C1 segment of cervical spinal cord (tissue), 14 donors: ENCODE results near the gene C6orf47.
"Not testable (repeated sequence)": the region's sequence is repeated elsewhere in the genome, so short reads cannot be mapped to it uniquely, and the experiment has no call there.

Experiments used
- DNase-seq, 14 donors: peaks; one replicate each; lab custom pipeline; 2025; lab: John Stamatoyannopoulos, UW

Gene C6orf47

GRCh38 chr6:31660381-31661261, at the start of gene C6orf47:
Gene C6orf47, minus strand, starts transcription at chr6:31660778. Its CDS starts 831 bp downstream, at chr6:31659947.
- peak in 13 of 14 donors; percentile 27 to 83 (median 57) for DNase-seq

- DNase-seq: not testable (repeated sequence)
Observed at GRCh38 chr6:31709157-31709556, 48.6 kb upstream of the C6orf47 start.

- DNase-seq: no peak
Observed at GRCh38 chr6:31708224-31708623, 47.6 kb upstream of the C6orf47 start.

GRCh38 chr6:31707701-31708100, 47.1 kb upstream of the C6orf47 start:
- DNase-seq: no peak

GRCh38 chr6:31706599-31706998, 46.0 kb upstream of the C6orf47 start, which contains the start of gene LY6G6F:
Gene LY6G6F, plus strand, starts transcription at chr6:31706866. Its CDS starts 41 bp downstream, at chr6:31706907.
- DNase-seq: no peak

GRCh38 chr6:31705931-31706330, 45.4 kb upstream of the C6orf47 start:
- no peak for DNase-seq

- peak; percentile 79 to 99 (median 94) for DNase-seq
Observed at GRCh38 chr6:31702819-31703716, 42.5 kb upstream of the C6orf47 start, which contains the start of gene ABHD16A. Gene ABHD16A, minus strand, starts transcription at chr6:31703324. Its CDS starts 43 bp downstream, at chr6:31703281.

- no peak for DNase-seq
Observed at GRCh38 chr6:31702405-31702818, 41.8 kb upstream of the C6orf47 start.

GRCh38 chr6:31701666-31702404, 41.3 kb upstream of the C6orf47 start:
- DNase-seq: peak in 1 of 14 donors; percentile 12

GRCh38 chr6:31700740-31701401, 40.3 kb upstream of the C6orf47 start:
- no peak for DNase-seq

- no peak for DNase-seq
Observed at GRCh38 chr6:31697555-31697954, 37.0 kb upstream of the C6orf47 start.

GRCh38 chr6:31693535-31693934, 33.0 kb upstream of the C6orf47 start:
- no peak for DNase-seq

- DNase-seq: no peak
Observed at GRCh38 chr6:31692886-31693285, 32.3 kb upstream of the C6orf47 start.

GRCh38 chr6:31692353-31692752, 31.8 kb upstream of the C6orf47 start:
- DNase-seq: no peak

GRCh38 chr6:31691564-31692108, 31.1 kb upstream of the C6orf47 start:
- no peak for DNase-seq

- no peak for DNase-seq
Observed at GRCh38 chr6:31691078-31691463, 30.5 kb upstream of the C6orf47 start.

- DNase-seq: peak in 3 of 14 donors; percentile 3 to 21 (median 8)
Observed at GRCh38 chr6:31690231-31691077, 29.9 kb upstream of the C6orf47 start.

GRCh38 chr6:31689249-31690110, 28.9 kb upstream of the C6orf47 start:
- no peak for DNase-seq
